Sigmoid colon (tissue), 4 donors: ENCODE data around the gene SMIM38.

Experiments used
- CTCF ChIP-seq, 4 experiments: fragments of 450-650 bp in 3 of 4; fragments of 200-600 bp in 1 of 4; IDR thresholded peaks; one replicate each; pipeline ENCODE4 v1.5.1; 2016 to 2019; ENCODE audit warnings: antibody characterized with exemption in 4 of 4, mild to moderate bottlenecking in 3 of 4, moderate library complexity in 2 of 4
- POLR2AphosphoS5 ChIP-seq, 4 donors: sonication (generic); formaldehyde crosslinking; IDR thresholded peaks; one replicate each; pipeline ENCODE4 v1.6.1; 2017; ENCODE audit warnings: antibody characterized with exemption in 4 of 4

GRCh38 chr11:69163842-69164241 lies 8.1 kb downstream of the SMIM38 start:
- TF ChIP-seq CTCF (IDR thresholded peaks at IDR 0.05) = no peak
- no peak for TF ChIP-seq POLR2AphosphoS5 (IDR thresholded peaks at IDR 0.05)
